Vagina (tissue), 2 donors: Measurements from ENCODE around the gene TRAPPC1.
"Not testable (repeated sequence)": the region's sequence is repeated elsewhere in the genome, so short reads cannot be mapped to it uniquely, and the experiment has no call there.

Experiments
- CTCF ChIP-seq, 3 experiments: fragments of 450-650 bp in 2 of 3; fragments of 200-600 bp in 1 of 3; sonication (generic) in 1 of 3; IDR thresholded peaks; one replicate each; pipeline ENCODE4 v1.5.1; 2017 to 2019; ENCODE audit warnings: antibody characterized with exemption in 3 of 3, mild to moderate bottlenecking in 2 of 3, moderate library complexity in 2 of 3
- POLR2A ChIP-seq, 2 donors: fragments of 450-650 bp; IDR thresholded peaks; one replicate each; pipeline ENCODE4 v1.6.1; 2017; ENCODE audit warnings: antibody characterized with exemption in 2 of 2, mild to moderate bottlenecking in 2 of 2, moderate library complexity in 2 of 2

GRCh38 chr17:7953266-7953665, 21.5 kb upstream of the TRAPPC1 start:
- TF ChIP-seq POLR2A, CTCF (IDR thresholded peaks at IDR 0.05): not testable (repeated sequence)
